Fibroblast of villous mesenchyme (primary cell): ENCODE measurements around the gene VDAC1. TPM values are rescaled to one million over a fixed set of nuclear protein-coding genes. Genes with fewer than 3 reads are reported as not detected.

Source experiments
- DNase-seq: peaks from one replicate; pipeline ENCODE4 v3.0.0-alpha.2; 2010; ENCODE audit warnings: low read depth
- H3K4me3 ChIP-seq: 2 replicates; pipeline ENCODE4 v1.5.1; 2011; ENCODE audit warnings: low read depth, mild to moderate bottlenecking, low read length
- CTCF ChIP-seq: IDR thresholded peaks from 2 replicates; pipeline ENCODE4 v1.5.1; 2012; ENCODE audit warnings: low read depth, mild to moderate bottlenecking, low read length; ENCODE audit not compliant: insufficient read depth
- total RNA-seq: library from RNA; depleted of rRNA; stranded (reverse); fragments of >200 nt; gene quantifications from 2 replicates; pipeline ENCODE4 v1.2.3, GENCODE V29; 2012

VDAC1 gene
- total RNA-seq, 1 donor: 350 TPM

GRCh38 chr5:133935667-133935940 is 69.2 kb downstream of the VDAC1 start:
- H3K4me3 ChIP-seq: no peak overlapping the region
- no peak for DNase-seq
- TF ChIP-seq CTCF: no peak

- no peak for TF ChIP-seq CTCF
- DNase-seq: no peak
- H3K4me3 ChIP-seq: no peak overlapping the region
Measured at GRCh38 chr5:133934822-133935666, 69.7 kb downstream of the VDAC1 start.

- no peak for DNase-seq
- H3K4me3 ChIP-seq: no peak overlapping the region
- TF ChIP-seq CTCF: no peak
Measured at GRCh38 chr5:133934311-133934710, 70.5 kb downstream of the VDAC1 start.

- H3K4me3 ChIP-seq: no peak overlapping the region
- no peak for DNase-seq
- TF ChIP-seq CTCF: no peak
Measured at GRCh38 chr5:133933670-133934295, 71.0 kb downstream of the VDAC1 start.

GRCh38 chr5:133933169-133933509 is 71.6 kb downstream of the VDAC1 start:
- TF ChIP-seq CTCF: no peak
- DNase-seq: no peak
- H3K4me3 ChIP-seq: no peak overlapping the region

GRCh38 chr5:133932441-133933168 is 72.2 kb downstream of the VDAC1 start:
- no peak overlapping the region for H3K4me3 ChIP-seq
- DNase-seq: no peak
- TF ChIP-seq CTCF: no peak
